Ovary (tissue), 9 donors: ENCODE results near the gene E2F4. TPM values are rescaled to one million over a fixed set of nuclear protein-coding genes. Genes with fewer than 3 reads are reported as not detected.
A peak's percentile ranks its signal among the peaks of the same experiment; 100 is the strongest.

Experiments used
- DNase-seq, 5 donors: peaks; one replicate each; pipeline ENCODE4 v3.0.0-alpha.2; 2019 to 2020
- H3K27ac ChIP-seq, 2 donors: fragments of 200-600 bp; one replicate each; pipeline versions ENCODE4 v1.5.1 to v1.8.0; 2019 to 2022
- H3K27me3 ChIP-seq: fragments of 200-600 bp; one replicate; pipeline ENCODE4 v1.8.0; 2022
- H3K36me3 ChIP-seq: fragments of 200-600 bp; sonication (generic); one replicate; pipeline ENCODE4 v1.5.1; 2019
- H3K4me1 ChIP-seq: one replicate; pipeline ENCODE4 v1.8.1; 2013; ENCODE audit warnings: mild to moderate bottlenecking, moderate library complexity; ENCODE audit not compliant: insufficient read depth
- H3K4me3 ChIP-seq: fragments of 200-600 bp; sonication (generic); one replicate; pipeline ENCODE4 v1.5.1; 2017
- H3K9me3 ChIP-seq, 2 donors: fragments of 200-600 bp in 1 of 2; sonication (generic) in 1 of 2; one replicate each; pipeline versions ENCODE4 v1.5.1 to v1.8.1; 2013 to 2019; ENCODE audit warnings: mild to moderate bottlenecking in 1 of 2, moderate library complexity in 1 of 2
- CTCF ChIP-seq, 3 donors: fragments of 450-650 bp in 2 of 3; fragments of 200-600 bp in 1 of 3; IDR thresholded peaks; one replicate each; pipeline versions ENCODE4 v1.5.1 to v1.8.0; 2016 to 2022; ENCODE audit warnings: antibody characterized with exemption in 3 of 3, mild to moderate bottlenecking in 1 of 3
- EP300 ChIP-seq: sonication (generic); formaldehyde crosslinking; IDR thresholded peaks from one replicate; pipeline ENCODE4 v1.6.1; 2017; ENCODE audit warnings: antibody characterized with exemption
- POLR2A ChIP-seq: fragments of 450-650 bp; IDR thresholded peaks from one replicate; pipeline ENCODE4 v1.6.1; 2017; ENCODE audit warnings: antibody characterized with exemption, mild to moderate bottlenecking, moderate library complexity
- WGBS, 3 donors: extraction: QIAGEN DNeasy Blood & Tissue Kit in 1 of 3; methylation state at CpG; one replicate each; pipeline versions ENCODE4 v1.1.5 to v1.1.7; 2013 to 2017; 5-methylcytosine and 5-hydroxymethylcytosine counted together
- intact Hi-C, 4 donors: fragments of 100-400 bp; cut with DNase I; formaldehyde crosslinking; loops; one replicate each; pipeline versions ENCODE4 v1.11.0 to v1.15.1; 2022 to 2023
- polyA plus RNA-seq, 2 donors: library from polyadenylated mRNA; stranded (reverse); fragments of 200-250 nt in 1 of 2; fragments of 350-450 nt in 1 of 2; fragmentation: Illumina TruSeq in 1 of 2; extraction: RNeasy Lipid Tissue Mini Kit (QIAGEN cat#74804) in 1 of 2; gene quantifications; one replicate each; pipeline ENCODE4 v1.2.3, GENCODE V29; 2013 to 2014
- total RNA-seq, 7 donors: library from RNA; depleted of rRNA in 2 of 7; stranded (reverse); fragments of >200 nt in 2 of 7; fragmentation: NEBNext Ultra II Directional in 3 of 7; extraction: Animal tissue kit (Norgen Biotek cat#: 25700) in 3 of 7; gene quantifications; one replicate each; pipeline versions ENCODE4 v1.1.0 to v1.2.4, GENCODE V29; 2016 to 2023
- donor health status: DM: no; HTN: no; CAD: no; lungs with moderate emphysema.
- donor health status: DM: no; HTN: no; CAD: no.
- donor health status: Bipolar disorder and iron deficiency.
- donor health status: DM: yes; HTN: yes; CAD: no.
- donor health status: DM: no; HTN: no; CAD: no.
- donor health status: DM: yes; HTN: yes; CAD: no.

The E2F4 gene
- total and polyA plus RNA-seq, 9 donors = 17.6 to 75.7 (median 49.7) TPM

GRCh38 chr16:67230809-67231660 lies 39.1 kb downstream of the E2F4 start:
- TF ChIP-seq CTCF (IDR thresholded peaks at IDR 0.05) (no peak), POLR2A (no peak), EP300 (no peak)
- DNase-seq = no peak
- Histone ChIP-seq H3K36me3 (no peaks in the 10 kb centered on the region), H3K4me3 (no peak overlapping the region), H3K9me3 (no peaks in the 10 kb centered on the region), H3K27ac (no peak overlapping the region), H3K4me1 (peaks cover 9% of the 10 kb centered on the region), H3K27me3 (no peaks in the 10 kb centered on the region)
- WGBS, 3 donors = 67 to 80% (median 70%) methylated on average over 12 of the region's 12 CpGs
- intact Hi-C loops = no loop called here

- intact Hi-C loops = no loop called here
- no peaks in the 10 kb centered on the region for H3K36me3 ChIP-seq
- H3K4me3 ChIP-seq = no peak overlapping the region
- H3K27me3 ChIP-seq = no peaks in the 10 kb centered on the region
- no peak overlapping the region for H3K27ac ChIP-seq
- WGBS, 3 donors = 59 to 65% (median 63%) methylated on average over 7 of the region's 7 CpGs
- no peak for TF ChIP-seq POLR2A
- no peak for TF ChIP-seq CTCF (IDR thresholded peaks at IDR 0.05)
- no peaks in the 10 kb centered on the region for H3K4me1 ChIP-seq
- peak in 2 of 5 donors; percentile 24 to 32 for DNase-seq
- no peaks in the 10 kb centered on the region for H3K9me3 ChIP-seq
Observed at GRCh38 chr16:67233596-67233995, 41.6 kb downstream of the E2F4 start.

GRCh38 chr16:67234180-67234597 lies 42.2 kb downstream of the E2F4 start:
- 85 to 88% (median 87%) methylated on average over 10 of the region's 10 CpGs for WGBS, 3 donors
- Histone ChIP-seq H3K27ac (no peak overlapping the region), H3K9me3 (no peaks in the 10 kb centered on the region), H3K4me1 (no peaks in the 10 kb centered on the region), H3K36me3 (no peaks in the 10 kb centered on the region), H3K27me3 (no peaks in the 10 kb centered on the region), H3K4me3 (no peak overlapping the region)
- intact Hi-C loops = no loop called here
- DNase-seq = no peak
- no peak for TF ChIP-seq CTCF (IDR thresholded peaks at IDR 0.05)
- no peak for TF ChIP-seq POLR2A
- no peak for TF ChIP-seq EP300

- H3K9me3 ChIP-seq = no peaks in the 10 kb centered on the region
- no peaks in the 10 kb centered on the region for H3K4me1 ChIP-seq
- intact Hi-C loops = no loop called here
- no peaks in the 10 kb centered on the region for H3K27me3 ChIP-seq
- no peak for DNase-seq
- 84 to 87% (median 85%) methylated on average over 17 of the region's 17 CpGs for WGBS, 3 donors
- no peaks in the 10 kb centered on the region for H3K36me3 ChIP-seq
- H3K27ac ChIP-seq = no peak overlapping the region
- TF ChIP-seq CTCF (IDR thresholded peaks at IDR 0.05) = no peak
- no peak for TF ChIP-seq EP300
- H3K4me3 ChIP-seq = no peak overlapping the region
Observed at GRCh38 chr16:67235816-67236562, 44.0 kb downstream of the E2F4 start.
